Right lobe of liver (tissue), 4 donors: ENCODE measurements around the gene INCA1.

Source experiments
- POLR2A ChIP-seq: fragments of 450-650 bp; IDR thresholded peaks from one replicate; pipeline ENCODE4 v1.6.1; 2017; ENCODE audit warnings: antibody characterized with exemption, mild to moderate bottlenecking
- TF ChIP-seq, protein P1 (sequence below), 4 donors: fragments of 200-600 bp in 3 of 4; fragments of 450-650 bp in 1 of 4; IDR thresholded peaks; one replicate each; pipeline versions ENCODE4 v1.5.1 to v1.8.0; 2016 to 2022; ENCODE audit warnings: antibody characterized with exemption in 4 of 4, mild to moderate bottlenecking in 2 of 4
- donor health status: DM: no; HTN: no; CAD: no.
- donor health status: DM: no; HTN: no; CAD: no.
- donor health status: DM: no; HTN: yes; CAD: no.

GRCh38 chr17:4946312-4946976 is 50.9 kb downstream of the INCA1 start:
- TF ChIP-seq POLR2A, result no peak
- TF ChIP-seq, protein P1, sequence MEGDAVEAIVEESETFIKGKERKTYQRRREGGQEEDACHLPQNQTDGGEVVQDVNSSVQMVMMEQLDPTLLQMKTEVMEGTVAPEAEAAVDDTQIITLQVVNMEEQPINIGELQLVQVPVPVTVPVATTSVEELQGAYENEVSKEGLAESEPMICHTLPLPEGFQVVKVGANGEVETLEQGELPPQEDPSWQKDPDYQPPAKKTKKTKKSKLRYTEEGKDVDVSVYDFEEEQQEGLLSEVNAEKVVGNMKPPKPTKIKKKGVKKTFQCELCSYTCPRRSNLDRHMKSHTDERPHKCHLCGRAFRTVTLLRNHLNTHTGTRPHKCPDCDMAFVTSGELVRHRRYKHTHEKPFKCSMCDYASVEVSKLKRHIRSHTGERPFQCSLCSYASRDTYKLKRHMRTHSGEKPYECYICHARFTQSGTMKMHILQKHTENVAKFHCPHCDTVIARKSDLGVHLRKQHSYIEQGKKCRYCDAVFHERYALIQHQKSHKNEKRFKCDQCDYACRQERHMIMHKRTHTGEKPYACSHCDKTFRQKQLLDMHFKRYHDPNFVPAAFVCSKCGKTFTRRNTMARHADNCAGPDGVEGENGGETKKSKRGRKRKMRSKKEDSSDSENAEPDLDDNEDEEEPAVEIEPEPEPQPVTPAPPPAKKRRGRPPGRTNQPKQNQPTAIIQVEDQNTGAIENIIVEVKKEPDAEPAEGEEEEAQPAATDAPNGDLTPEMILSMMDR (IDR thresholded peaks at IDR 0.05), result no peak
